ENCODE measurements around the gene DYNC1I2.
"Not testable (repeated sequence)": the region's sequence is repeated elsewhere in the genome, so short reads cannot be mapped to it uniquely, and the experiment has no call there.

DYNC1I2 gene

DNA sequence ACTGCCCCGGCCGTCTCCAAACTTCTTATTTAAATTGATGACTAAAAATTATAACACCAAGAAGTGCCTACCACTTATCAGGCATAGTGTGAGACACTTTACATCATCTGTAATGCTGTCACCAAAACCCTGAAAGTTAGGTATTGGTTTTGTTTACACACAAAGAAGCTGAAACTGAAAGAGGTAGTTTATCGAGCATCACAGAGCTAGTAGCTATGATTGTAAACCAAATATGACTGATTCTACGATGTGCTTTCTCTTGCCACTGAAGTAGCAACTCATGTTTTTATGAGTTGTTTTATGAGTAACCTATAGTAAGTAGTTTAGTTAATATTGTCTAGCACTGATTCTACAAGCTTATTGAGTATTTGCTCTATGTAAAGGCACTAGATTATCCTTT, 31.5 kb downstream of the DYNC1I2 start:
- no peak for FAIRE-seq

GRCh38 chr2:171719660-171720059, 32.4 kb downstream of the DYNC1I2 start:
- no peak for FAIRE-seq

DNA sequence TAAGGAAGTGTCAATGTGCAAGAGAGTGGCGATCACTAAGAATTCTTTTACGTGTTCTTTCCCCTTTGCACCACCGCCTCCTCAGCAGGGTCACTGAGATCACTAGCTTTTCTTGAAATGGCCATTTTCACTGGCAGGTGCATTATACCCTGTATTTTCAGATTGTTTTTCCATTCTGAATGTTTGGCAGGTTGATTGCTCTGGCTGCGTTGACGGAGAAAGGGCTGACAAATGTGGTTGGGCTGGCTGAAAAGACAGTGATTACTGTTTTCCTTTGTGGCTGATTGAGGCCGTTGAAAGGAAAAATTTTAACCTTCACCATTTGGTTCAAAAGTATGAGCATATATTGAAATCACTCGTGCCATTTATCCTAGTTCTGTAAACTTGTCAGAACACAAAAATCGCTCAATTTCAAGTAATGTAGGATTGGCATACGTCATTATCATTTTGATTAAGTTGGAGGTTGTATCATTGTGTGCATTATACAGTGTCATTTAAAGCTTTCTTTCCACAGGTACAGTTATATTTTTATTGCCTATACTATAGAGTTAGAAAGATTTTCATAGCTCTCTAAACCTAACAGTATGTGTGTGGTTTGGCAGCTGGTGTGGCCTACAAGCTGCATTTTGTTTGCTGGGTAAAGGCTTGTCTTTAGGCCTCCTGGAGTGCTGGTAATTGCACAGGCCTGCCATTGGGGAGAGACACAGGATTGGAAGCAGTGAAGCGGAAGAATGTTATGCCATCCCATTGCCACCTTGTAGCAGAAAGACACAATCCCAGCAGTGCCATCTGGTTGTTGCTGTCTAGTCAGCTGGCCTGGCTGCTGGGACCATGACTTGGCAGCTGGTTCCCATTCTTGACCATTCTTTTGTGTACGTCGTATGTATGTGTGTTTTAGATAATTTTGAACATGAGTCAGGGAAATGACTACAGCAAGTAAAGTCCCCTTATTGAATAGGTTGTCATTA, 36.7 kb downstream of the DYNC1I2 start:
- FAIRE-seq = no peak

- no peak for FAIRE-seq
Measured at GRCh38 chr2:171726847-171727450, 39.7 kb downstream of the DYNC1I2 start.

DNA sequence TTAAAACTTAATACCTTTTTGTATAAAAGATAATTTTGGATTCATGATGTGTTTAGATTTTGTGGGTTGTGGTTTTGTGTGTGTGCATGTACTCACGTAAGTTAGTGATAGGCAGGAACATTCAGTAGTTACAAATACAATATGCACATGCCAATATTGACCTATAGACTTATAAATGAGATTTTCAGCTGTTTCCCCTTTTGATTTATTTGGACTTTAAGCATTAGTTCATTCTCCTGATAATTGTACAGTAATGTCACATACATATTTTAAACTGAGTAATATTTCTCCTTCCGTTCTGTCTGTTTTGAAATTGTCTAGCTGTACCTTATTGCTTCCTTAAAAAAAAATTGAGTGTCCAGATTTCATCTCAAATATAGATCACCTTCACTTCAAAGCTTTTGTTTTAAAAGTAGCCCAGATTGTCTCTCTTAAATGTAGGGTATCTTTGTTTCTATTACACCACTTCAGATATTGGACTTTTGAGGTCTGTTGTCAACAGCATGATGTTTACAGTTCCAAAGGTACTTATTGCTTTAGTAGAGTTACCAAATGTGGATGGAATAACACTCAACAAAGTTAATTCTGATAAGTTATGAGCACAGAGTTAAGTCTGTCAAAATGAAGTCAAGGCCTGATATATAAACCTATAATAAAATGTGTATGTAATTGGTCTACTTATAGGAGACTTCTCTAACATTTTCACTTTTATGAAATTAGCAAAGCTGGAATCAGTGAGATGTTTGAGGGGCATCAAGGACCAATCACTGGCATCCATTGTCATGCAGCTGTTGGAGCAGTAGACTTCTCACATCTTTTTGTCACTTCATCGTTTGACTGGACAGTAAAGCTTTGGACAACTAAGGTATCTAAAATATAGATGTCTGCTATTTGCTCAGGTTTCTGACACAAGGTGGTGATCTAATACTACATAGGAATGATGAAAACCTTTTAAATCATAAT, 42.0 kb downstream of the DYNC1I2 start:
- no peak for FAIRE-seq

DNA sequence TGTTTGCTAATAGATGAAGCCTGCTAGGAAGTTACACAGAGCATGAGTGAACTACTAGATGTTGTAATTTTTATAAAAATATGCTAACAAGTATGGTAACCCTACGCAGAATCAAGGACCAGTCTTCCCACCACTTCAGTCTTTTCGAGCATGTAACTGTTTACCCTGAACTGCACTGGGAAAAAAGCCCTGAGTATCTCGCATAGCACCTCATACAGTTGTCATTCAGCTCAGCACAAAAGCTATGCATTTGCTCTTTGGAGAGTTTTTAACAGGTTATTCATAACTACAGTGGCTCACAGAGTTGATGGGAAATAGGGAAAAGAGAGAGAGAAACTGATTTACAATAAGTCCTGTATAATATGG, 42.7 kb downstream of the DYNC1I2 start:
- FAIRE-seq = no peak

DNA sequence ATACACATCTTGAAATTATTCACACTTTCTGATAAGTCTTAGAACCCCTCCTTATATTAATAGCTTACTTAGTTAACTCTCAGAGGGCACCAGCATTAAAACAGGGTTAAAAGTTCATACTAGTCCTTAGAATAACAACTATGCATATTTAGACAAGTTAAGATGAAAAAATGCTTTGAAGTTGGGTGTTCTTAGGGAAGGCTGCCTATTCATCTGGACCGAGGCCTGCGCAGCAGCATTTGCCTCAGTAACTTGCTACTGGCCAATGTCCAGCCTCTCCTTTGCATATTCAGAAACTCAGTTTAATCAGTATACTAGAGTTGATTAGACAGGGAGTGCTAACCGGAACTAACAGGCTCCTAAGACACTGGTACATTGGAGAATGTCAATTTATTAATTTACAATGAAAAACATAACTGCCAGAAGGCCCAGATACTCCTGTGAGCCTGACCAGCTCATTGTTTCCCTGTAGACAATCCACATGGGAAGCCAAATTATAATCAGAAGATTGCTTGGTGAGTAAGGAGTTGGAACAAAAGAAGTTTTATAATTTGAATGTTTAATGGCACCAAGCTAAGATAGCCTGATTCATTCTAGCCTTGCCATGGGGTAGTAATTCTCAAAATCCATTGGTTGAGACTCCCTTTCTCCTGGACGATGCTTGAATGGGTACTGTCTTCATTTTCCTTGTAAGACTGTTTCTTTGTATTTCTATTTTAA, 48.9 kb downstream of the DYNC1I2 start:
- FAIRE-seq = no peak

DNA sequence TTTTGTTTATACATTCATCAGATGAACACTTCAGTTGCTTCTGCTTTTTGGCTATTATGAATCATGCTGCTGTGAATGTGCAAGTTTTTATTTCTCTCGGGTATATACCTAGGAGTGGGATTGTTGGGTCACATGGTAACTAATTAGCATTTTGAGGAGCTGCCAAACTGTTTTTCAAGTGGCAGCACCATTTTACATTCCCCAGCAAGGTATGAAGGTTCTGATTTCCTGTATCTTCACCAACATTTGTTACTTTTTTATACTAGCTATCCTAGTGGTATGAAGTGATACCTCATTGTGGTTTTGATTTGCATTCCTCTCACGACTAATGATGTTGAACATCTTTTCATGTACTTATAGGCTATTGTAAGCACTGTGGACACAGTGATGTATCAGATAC, 53.9 kb downstream of the DYNC1I2 start:
- FAIRE-seq = no peak

GRCh38 chr2:171742760-171743159, 55.5 kb downstream of the DYNC1I2 start:
- no peak for FAIRE-seq

GRCh38 chr2:171745141-171745540, 57.9 kb downstream of the DYNC1I2 start:
- FAIRE-seq = no peak

DNA sequence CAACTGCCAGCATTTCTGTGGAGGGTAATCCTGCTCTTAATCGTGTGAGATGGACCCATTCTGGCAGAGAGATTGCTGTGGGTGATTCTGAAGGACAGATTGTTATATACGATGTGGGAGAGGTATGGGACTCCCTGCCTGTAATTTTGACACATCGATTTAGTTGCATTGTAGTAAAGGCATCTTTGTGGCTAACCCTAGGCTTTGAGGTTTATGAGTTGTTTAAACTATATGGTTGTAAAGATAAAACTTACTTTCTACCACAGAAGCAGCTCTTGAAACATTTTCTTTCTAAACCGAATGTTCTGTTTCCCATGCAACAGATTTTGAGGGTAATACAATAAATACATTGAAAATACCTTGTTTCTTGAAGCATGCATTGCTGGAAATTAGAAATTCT, 58.5 kb downstream of the DYNC1I2 start:
- no peak for FAIRE-seq

DNA sequence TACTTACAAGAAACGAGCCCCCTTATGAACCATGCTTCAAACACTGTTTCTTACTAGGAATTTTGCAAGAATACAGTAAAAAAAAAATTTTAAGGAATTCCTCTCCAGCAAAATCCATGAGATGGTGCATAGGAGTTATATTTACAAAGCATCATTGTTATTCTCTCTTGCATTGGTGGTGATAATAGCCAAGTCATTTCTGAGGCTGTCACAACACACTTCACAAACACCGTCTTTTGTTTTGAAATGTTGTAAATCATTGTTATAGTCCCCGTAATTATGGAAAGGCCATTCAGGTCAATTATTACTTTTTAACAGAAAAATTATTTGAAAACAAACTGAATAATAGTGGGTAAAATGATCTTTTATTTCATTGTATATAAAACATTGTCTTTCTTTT, 60.1 kb downstream of the DYNC1I2 start:
- FAIRE-seq = no peak

- no peak for FAIRE-seq
Measured at GRCh38 chr2:171754254-171754939, 67.1 kb downstream of the DYNC1I2 start.

- FAIRE-seq = not testable (repeated sequence)
Measured at GRCh38 chr2:171758762-171759161, 71.5 kb downstream of the DYNC1I2 start.

DNA sequence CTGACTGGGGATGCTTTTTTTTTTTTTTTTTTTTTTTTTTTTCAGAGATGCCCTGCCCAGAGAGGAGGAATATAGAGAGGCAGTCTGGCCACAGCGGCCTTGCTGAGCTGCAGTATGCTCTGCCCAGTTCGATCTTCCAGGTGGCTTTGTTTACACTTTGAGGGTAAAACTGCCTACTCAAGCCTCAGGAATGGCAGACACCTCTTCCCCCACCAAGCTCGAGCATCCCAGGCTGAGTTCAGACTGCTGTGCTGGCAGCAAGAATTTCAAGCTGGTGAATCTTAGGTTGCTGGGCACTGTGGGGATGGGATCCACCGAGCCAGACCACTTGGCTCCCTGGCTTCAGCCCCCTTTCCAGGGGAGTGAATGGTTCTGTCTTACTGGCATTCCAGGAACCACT, 73.9 kb downstream of the DYNC1I2 start:
- FAIRE-seq = not testable (repeated sequence)

DNA sequence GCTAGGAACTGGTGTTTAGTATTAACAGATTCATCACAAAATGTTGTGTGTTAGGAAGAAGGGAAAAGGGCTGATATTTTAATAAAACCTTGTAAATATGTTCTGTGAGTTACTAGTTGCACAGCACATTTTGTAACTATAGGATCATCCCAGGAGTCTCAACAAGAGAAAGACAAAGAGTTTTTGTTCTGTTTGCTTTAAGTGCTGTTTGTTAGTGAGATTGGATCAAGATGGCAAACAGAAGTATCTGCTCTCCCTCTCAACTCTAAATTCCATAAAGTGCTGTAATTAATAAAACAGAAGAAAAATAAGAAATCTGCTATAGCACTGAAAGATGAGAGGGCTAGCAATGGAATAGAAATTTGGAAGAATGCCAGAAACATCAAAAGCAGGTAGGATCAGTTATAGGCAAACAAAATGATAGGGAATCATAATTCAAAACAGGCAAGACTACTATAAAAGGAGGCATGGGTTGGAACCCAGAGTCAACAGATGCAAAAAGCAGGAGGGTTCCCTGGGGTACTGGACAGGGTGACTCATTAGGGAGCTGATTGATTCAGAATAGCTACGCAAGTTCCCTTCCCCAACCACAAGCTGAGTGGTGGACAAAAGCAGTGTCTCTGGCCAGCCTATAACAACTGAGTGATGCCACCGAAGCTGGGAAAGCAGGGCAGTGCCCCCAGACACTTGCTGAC, 75.8 kb downstream of the DYNC1I2 start:
- no peak for FAIRE-seq

DNA sequence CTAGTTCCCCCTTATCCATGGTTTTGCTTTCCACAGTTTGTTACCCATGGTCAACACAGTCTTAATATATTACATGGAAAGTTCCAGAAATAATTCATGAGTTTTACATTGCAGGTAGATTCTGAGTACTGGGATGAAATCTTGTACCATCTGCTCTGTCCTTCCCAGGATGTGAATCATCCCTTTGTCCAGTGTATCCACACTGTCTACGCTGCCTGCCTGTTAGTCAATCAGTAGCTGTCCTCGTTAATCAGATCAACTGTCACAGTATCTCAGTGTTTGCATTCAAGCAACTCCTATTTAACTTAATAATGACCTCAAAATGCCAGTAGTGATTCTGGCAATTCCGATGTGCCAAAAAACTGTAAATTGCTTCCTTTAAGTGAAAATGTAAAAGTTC, 76.3 kb downstream of the DYNC1I2 start:
- no peak for FAIRE-seq

DNA sequence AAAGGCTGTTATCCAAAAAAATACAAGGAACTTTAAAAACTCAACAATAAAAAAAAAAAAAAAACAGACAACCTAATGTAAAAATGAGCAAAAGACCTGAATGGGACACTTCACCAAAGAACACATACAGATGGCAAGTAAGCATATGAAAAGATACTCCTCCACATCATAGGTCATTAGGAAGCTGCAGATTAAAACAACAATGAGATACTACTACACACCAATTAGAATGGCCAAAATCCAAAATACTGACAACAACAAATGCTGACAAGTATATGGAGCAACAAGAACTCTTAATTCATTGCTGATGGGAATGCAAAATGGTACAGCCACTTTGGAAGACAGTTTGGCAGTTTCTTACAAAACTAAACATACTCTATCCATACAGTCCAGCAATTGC, 84.2 kb downstream of the DYNC1I2 start:
- FAIRE-seq = no peak

- no peak for FAIRE-seq
Measured at GRCh38 chr2:171772373-171772772, 85.1 kb downstream of the DYNC1I2 start.

DNA sequence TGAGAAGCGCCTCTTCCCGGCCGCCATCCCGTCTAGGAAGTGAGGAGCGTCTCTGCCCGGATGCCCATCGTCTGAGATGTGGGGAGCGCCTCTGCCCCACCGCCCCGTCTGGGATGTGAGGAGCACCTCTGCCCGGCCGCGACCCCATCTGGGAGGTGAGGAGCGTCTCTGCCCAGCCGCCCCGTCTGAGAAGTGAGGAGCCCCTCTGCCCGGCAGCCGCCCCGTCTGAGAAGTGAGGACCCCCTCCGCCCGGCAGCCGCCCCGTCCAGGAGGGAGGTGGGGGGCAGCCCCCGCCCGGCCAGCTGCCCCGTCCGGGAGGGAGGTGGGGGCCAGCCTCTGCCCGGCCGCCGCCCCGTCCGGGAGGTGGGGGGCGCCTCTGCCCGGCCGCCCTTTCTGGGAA, 87.3 kb downstream of the DYNC1I2 start:
- FAIRE-seq = not testable (repeated sequence)

DNA sequence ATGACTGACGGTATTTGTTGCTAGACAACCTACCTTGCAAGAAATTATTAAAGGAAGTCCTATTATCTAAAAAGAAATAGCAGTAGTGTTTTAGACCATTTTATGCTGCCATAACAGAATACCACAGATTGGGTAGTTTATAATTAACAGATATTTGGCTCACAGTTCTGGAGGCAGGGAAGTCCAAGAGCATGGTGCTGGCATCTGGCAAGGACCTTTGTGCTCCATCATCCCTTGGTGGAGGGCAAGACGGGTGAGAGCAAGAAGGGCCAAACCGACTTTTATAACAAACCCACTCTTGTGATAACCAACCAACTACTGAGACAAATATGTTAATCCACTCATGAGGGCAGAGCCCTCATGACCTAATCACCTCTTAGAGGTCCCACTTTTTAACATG, 91.2 kb downstream of the DYNC1I2 start:
- FAIRE-seq = no peak

Measured in A204.1 (cell line).